H1 (cell line): Measurements from ENCODE around the gene RIF1. TPM values are rescaled to one million over a fixed set of nuclear protein-coding genes. Genes with fewer than 3 reads are reported as not detected.

ENCODE experiments used
- CTCF ChIA-PET: fragments of 300-600 bp; sonication (Branson Sonifier 250); formaldehyde crosslinking; loops from one replicate; lab custom pipeline; 2021; ENCODE audit not compliant: partially characterized antibody; lab: Charles Lee
- POLR2A ChIA-PET: fragments of 300-600 bp; sonication (Branson Sonifier 250); formaldehyde crosslinking; loops from one replicate; lab custom pipeline; 2021; ENCODE audit warnings: inconsistent platforms; ENCODE audit not compliant: partially characterized antibody; lab: Charles Lee
- DNase-seq, 2 experiments: peaks; one replicate each; pipeline versions ENCODE4 v3.0.0 to v3.0.0-alpha.2; 2010 to 2022; ENCODE audit warnings: low spot score in 2 of 2, low read depth in 1 of 2, mixed read lengths in 1 of 2
- FAIRE-seq: peaks from 2 replicates; lab custom pipeline; 2011; peaks lifted over from hg19 to GRCh38; lab: Jason Lieb, UNC
- H2AFZ ChIP-seq: 2 replicates; pipeline ENCODE4 v1.8.1; 2012; ENCODE audit warnings: low read length, inconsistent platforms
- H2AK5ac ChIP-seq: 2 replicates; pipeline ENCODE4 v1.6.1; 2013; ENCODE audit warnings: low read depth, low read length
- H2BK120ac ChIP-seq: replicated peaks from 2 replicates; pipeline ENCODE3; 2013; ENCODE audit warnings: low read depth, low read length, inconsistent platforms
- H2BK12ac ChIP-seq: 2 replicates; pipeline ENCODE4 v1.6.1; 2013; ENCODE audit warnings: low read depth, low read length
- H2BK15ac ChIP-seq: 2 replicates; pipeline ENCODE4 v1.6.1; 2013; ENCODE audit warnings: low read length
- H2BK20ac ChIP-seq: 2 replicates; pipeline ENCODE4 v1.6.1; 2013; ENCODE audit warnings: low read length
- H2BK5ac ChIP-seq: 2 replicates; pipeline ENCODE4 v1.6.1; 2013; ENCODE audit warnings: low read depth, low read length
- H3K14ac ChIP-seq: 2 replicates; pipeline ENCODE4 v1.6.1; 2013; ENCODE audit warnings: inconsistent platforms; ENCODE audit not compliant: insufficient read length
- H3K18ac ChIP-seq: 2 replicates; pipeline ENCODE4 v1.6.1; 2013; ENCODE audit warnings: low read length; ENCODE audit errors: extremely low read depth
- H3K23ac ChIP-seq: 2 replicates; pipeline ENCODE4 v1.6.1; 2013; ENCODE audit warnings: inconsistent platforms; ENCODE audit not compliant: insufficient read length
- H3K23me2 ChIP-seq: 2 replicates; pipeline ENCODE4 v1.6.1; 2013; ENCODE audit warnings: low read depth, low read length
- H3K27ac ChIP-seq: 2 replicates; pipeline ENCODE4 v1.6.1; 2011; ENCODE audit warnings: low read depth, low read length, inconsistent platforms
- H3K27me3 ChIP-seq, 4 experiments: replicated peaks in 1 of 4; 1 replicate in 1 of 4; 2 replicates in 3 of 4; pipeline versions ENCODE4 v1.6.1 to v1.8.1; 2011 to 2013; ENCODE audit warnings: low read length in 3 of 4, mild to moderate bottlenecking in 3 of 4, inconsistent platforms in 2 of 4, mixed read lengths in 2 of 4, moderate library complexity in 1 of 4; ENCODE audit not compliant: control insufficient read depth in 3 of 4, insufficient read depth in 3 of 4; ENCODE audit errors: extremely low read depth in 1 of 4
- H3K36me3 ChIP-seq, 4 experiments: 2 replicates each; pipeline versions ENCODE4 v1.6.1 to v1.8.1; 2011 to 2013; ENCODE audit warnings: mild to moderate bottlenecking in 4 of 4, low read length in 3 of 4, moderate library complexity in 2 of 4, control low read depth in 1 of 4, inconsistent platforms in 1 of 4; ENCODE audit not compliant: insufficient read depth in 4 of 4, control insufficient read depth in 2 of 4
- H3K4ac ChIP-seq: replicated peaks from 2 replicates; pipeline ENCODE3; 2013; ENCODE audit warnings: low read length, low read depth, mixed read lengths, inconsistent platforms; ENCODE audit not compliant: insufficient read length
- H3K4me1 ChIP-seq, 4 experiments: replicated peaks in 1 of 4; 1 replicate in 1 of 4; 2 replicates in 3 of 4; pipeline versions ENCODE4 v1.6.1 to v1.8.1; 2011 to 2013; ENCODE audit warnings: low read length in 3 of 4, inconsistent platforms in 2 of 4, mixed read lengths in 1 of 4; ENCODE audit not compliant: insufficient read depth in 4 of 4, control insufficient read depth in 3 of 4
- H3K4me2 ChIP-seq, 2 experiments: 2 replicates each; pipeline versions ENCODE4 v1.6.1 to v1.8.1; 2011 to 2013; ENCODE audit warnings: low read depth in 2 of 2, low read length in 2 of 2, control low read depth in 1 of 2, inconsistent platforms in 1 of 2, mild to moderate bottlenecking in 1 of 2; ENCODE audit not compliant: insufficient read depth in 1 of 2
- H3K4me3 ChIP-seq, 4 experiments: fragments of 200-600, 300-600 bp in 1 of 4; sonication (generic), shearing (Covaris generic), sonication (Bioruptor Twin) in 1 of 4; 2 replicates each; pipeline versions ENCODE4 v1.5.1 to v1.8.1; 2011 to 2016; ENCODE audit warnings: low read length in 4 of 4, low read depth in 3 of 4, control low read depth in 2 of 4, inconsistent platforms in 2 of 4, mild to moderate bottlenecking in 2 of 4, mixed read lengths in 1 of 4, moderate library complexity in 1 of 4; ENCODE audit not compliant: insufficient read depth in 2 of 4; ENCODE audit errors: extremely low read depth in 1 of 4
- H3K56ac ChIP-seq: replicated peaks from 2 replicates; pipeline ENCODE3; 2013; ENCODE audit warnings: low read depth, mild to moderate bottlenecking, mixed read lengths, low read length, inconsistent platforms; ENCODE audit not compliant: insufficient read length
- H3K79me1 ChIP-seq: 2 replicates; pipeline ENCODE4 v1.6.1; 2013; ENCODE audit warnings: low read depth, low read length, control low read depth
- H3K79me2 ChIP-seq, 2 experiments: 2 replicates each; pipeline versions ENCODE4 v1.6.1 to v1.8.1; 2012 to 2013; ENCODE audit warnings: low read length in 2 of 2, mild to moderate bottlenecking in 2 of 2, inconsistent platforms in 1 of 2; ENCODE audit not compliant: insufficient read depth in 2 of 2, control insufficient read depth in 1 of 2
- H3K9ac ChIP-seq, 4 experiments: replicated peaks in 1 of 4; 1 replicate in 1 of 4; 2 replicates in 3 of 4; pipeline versions ENCODE4 v1.6.1 to v1.8.1; 2011 to 2013; ENCODE audit warnings: low read depth in 3 of 4, low read length in 3 of 4, control low read depth in 2 of 4, mild to moderate bottlenecking in 2 of 4, moderate library complexity in 2 of 4, inconsistent platforms in 1 of 4; ENCODE audit errors: extremely low read depth in 1 of 4
- H3K9me3 ChIP-seq, 2 experiments: 2 replicates each; pipeline versions ENCODE4 v1.6.1 to v1.8.1; 2012 to 2013; ENCODE audit warnings: mild to moderate bottlenecking in 2 of 2, moderate library complexity in 2 of 2, control low read depth in 1 of 2, inconsistent platforms in 1 of 2, low read depth in 1 of 2, low read length in 1 of 2, mixed read lengths in 1 of 2; ENCODE audit not compliant: insufficient read depth in 2 of 2
- H4K20me1 ChIP-seq, 2 experiments: replicated peaks in 1 of 2; 2 replicates each; pipeline versions ENCODE3 to v1.8.1; 2011 to 2013; ENCODE audit warnings: inconsistent platforms in 2 of 2, low read length in 2 of 2, mild to moderate bottlenecking in 1 of 2; ENCODE audit not compliant: insufficient read depth in 2 of 2, control insufficient read depth in 1 of 2
- H4K5ac ChIP-seq: 2 replicates; pipeline ENCODE4 v1.6.1; 2013; ENCODE audit warnings: low read length, low read depth, mixed read lengths, inconsistent platforms; ENCODE audit not compliant: insufficient read length
- H4K8ac ChIP-seq: 2 replicates; pipeline ENCODE4 v1.8.0; 2013; ENCODE audit warnings: mild to moderate bottlenecking, moderate library complexity, low read length, inconsistent platforms; ENCODE audit not compliant: insufficient read depth; ENCODE audit errors: extremely low read depth
- H4K91ac ChIP-seq: replicated peaks from 2 replicates; pipeline ENCODE3; 2013; ENCODE audit warnings: low read length, mixed read lengths, inconsistent platforms; ENCODE audit not compliant: insufficient read length
- WGBS, 2 experiments: shearing (Covaris generic) in 1 of 2; methylation state at CpG; one replicate each; pipeline versions ENCODE4 v1.1.6 to v1.1.7; 2013 to 2015; ENCODE audit warnings: low lambda C conversion rate in 2 of 2, mixed read lengths in 2 of 2, inconsistent platforms in 1 of 2, low coverage in 1 of 2, missing lambda C conversion rate in 1 of 2; ENCODE audit not compliant: insufficient replicate concordance in 2 of 2, insufficient coverage in 1 of 2, insufficient read length in 1 of 2; ENCODE audit errors: extremely low coverage in 1 of 2, missing lambda C conversion rate in 1 of 2; 5-methylcytosine and 5-hydroxymethylcytosine counted together
- polyA plus RNA-seq, 7 experiments: library from polyadenylated mRNA; depleted of rRNA in 3 of 7; stranded (reverse) in 5 of 7; unstranded in 2 of 7; fragments of >200 nt in 5 of 7; fragments of 200-250 nt in 2 of 7; gene quantifications; 1 replicate in 5 of 7; 2 replicates in 1 of 7; 4 replicates in 1 of 7; pipeline versions ENCODE4 v1.2.1 to v1.2.3, GENCODE V29; 2011 to 2013; ENCODE audit warnings: missing spikeins in 2 of 7, mixed read lengths in 2 of 7
- total RNA-seq: library from RNA; stranded (reverse); fragmentation: NEBNext Ultra II Directional; extraction: Animal tissue kit (Norgen Biotek cat#: 25700); gene quantifications from 2 replicates; pipeline ENCODE4 v1.2.1, GENCODE V29; 2021

Gene RIF1
- total and polyA plus RNA-seq, 2 of the 8 experiments (the other 6 are each of a cell fraction or from before 2014, with no cell fraction given) = 9.5 to 104 TPM

DNA sequence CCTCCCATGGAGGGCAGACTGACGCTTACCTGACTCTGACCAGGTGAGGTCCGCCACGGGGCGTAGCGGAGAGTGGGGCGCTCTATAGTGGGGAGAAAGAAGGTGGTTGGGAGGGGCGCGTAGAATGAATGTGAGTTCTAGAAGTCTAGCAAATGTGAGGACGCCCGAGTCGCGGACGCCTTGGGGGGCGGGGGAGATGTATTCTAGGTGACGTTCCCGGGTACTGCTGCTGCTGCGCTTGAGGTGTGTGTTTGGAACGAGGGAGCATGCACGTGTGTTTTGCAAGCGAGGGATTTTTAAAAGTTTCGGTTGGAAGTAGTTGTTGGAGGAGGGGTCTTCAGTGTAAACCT is 758 bp downstream of the RIF1 start:
- DNase-seq (no peak), FAIRE-seq (no peak)
- Histone ChIP-seq H2BK5ac (peak overlapping the region; percentile 97), H3K23ac (no peak overlapping the region), H4K20me1 (peaks cover 1 to 7% of the 10 kb centered on the region in 2 experiments), H3K36me3 (peaks cover 9 to 41% (median 27%) of the 10 kb centered on the region in 4 experiments; a peak in 7 of 8 replicates), H2BK120ac (no peak overlapping the region), H2AFZ (no peak overlapping the region), H4K8ac (peak overlapping the region; percentile 97), H3K9me3 (no peaks in the 10 kb centered on the region; a peak in 1 of 4 replicates), H3K14ac (no peak overlapping the region), H3K79me1 (no peaks in the 10 kb centered on the region; the same call in 1 of the 2 replicates), H3K4me3 (peak overlapping the region; percentile 77 to 94 (median 82)), H4K91ac (peak overlapping the region; percentile 22), H3K9ac (peak overlapping the region; percentile 77 to 98 (median 88)), H3K79me2 (peaks cover 12 to 52% of the 10 kb centered on the region in 2 experiments), H2AK5ac (no peak overlapping the region), H3K27me3 (no peaks in the 10 kb centered on the region), H4K5ac (peak overlapping the region; percentile 91), H3K4me2 (peak overlapping the region; percentile 50 to 66), H3K56ac (peak overlapping the region; percentile 92), H2BK15ac (no peak overlapping the region), H2BK20ac (no peak overlapping the region), H3K18ac (peak overlapping the region; percentile 91; the same call in 1 of the 2 replicates), H3K23me2 (no peaks in the 10 kb centered on the region; the same call in 1 of the 2 replicates), H2BK12ac (no peak overlapping the region; the same call in 1 of the 2 replicates), H3K27ac (peak overlapping the region; percentile 99), H3K4me1 (peaks cover 0 to 7% (median 3%) of the 10 kb centered on the region in 4 experiments; a peak in 3 of 7 replicates), H3K4ac (no peak overlapping the region)
- 1% methylated on average over 19 of the region's 21 CpGs; no CpG with 5 or more reads in 1 of the 2 experiments for WGBS, 2 experiments
- ChIA-PET POLR2A (interaction anchor here (0.6 to 2.2 kb wide), 5 partner anchors 8 to 121 kb away, joined by 4 to 14 read pairs (median 4); partner anchors contain the start of gene NMI), CTCF (no interaction called here)
